Left lung (tissue), 10 donors: ENCODE results near the gene NAA35. TPM values are rescaled to one million over a fixed set of nuclear protein-coding genes. Genes with fewer than 3 reads are reported as not detected.
"Not testable (repeated sequence)": the region's sequence is repeated elsewhere in the genome, so short reads cannot be mapped to it uniquely, and the experiment has no call there.

Source experiments
- ATAC-seq: fragments of 200-7000 bp; cut with Tn5 transposase; one replicate; pipeline ENCODE4 v1.9.1; 2020; ENCODE audit warnings: moderate library complexity
- DNase-seq, 4 donors: peaks; one replicate each; pipeline ENCODE4 v3.0.0-alpha.2; 2013 to 2020
- H3K27ac ChIP-seq, 2 donors: fragments of 200-600 bp; sonication (generic) in 1 of 2; one replicate each; pipeline versions ENCODE4 v1.5.0 to v1.8.0; 2020 to 2021
- H3K27me3 ChIP-seq, 2 donors: fragments of 200-600 bp; sonication (generic) in 1 of 2; one replicate each; pipeline versions ENCODE4 v1.5.0 to v1.8.0; 2020 to 2021
- H3K36me3 ChIP-seq, 2 donors: fragments of 200-600 bp; sonication (generic) in 1 of 2; one replicate each; pipeline versions ENCODE4 v1.5.0 to v1.8.0; 2020 to 2021
- H3K4me1 ChIP-seq, 2 donors: fragments of 200-600 bp; one replicate each; pipeline ENCODE4 v1.8.0; 2021
- H3K4me3 ChIP-seq, 2 donors: fragments of 200-600 bp; sonication (generic) in 1 of 2; one replicate each; pipeline versions ENCODE4 v1.5.0 to v1.8.0; 2020 to 2021; ENCODE audit warnings: mild to moderate bottlenecking in 1 of 2
- H3K9me3 ChIP-seq, 2 donors: fragments of 200-600 bp; sonication (generic) in 1 of 2; one replicate each; pipeline versions ENCODE4 v1.5.0 to v1.8.0; 2020 to 2021
- CTCF ChIP-seq, 2 donors: fragments of 200-600 bp; sonication (generic) in 1 of 2; IDR thresholded peaks; one replicate each; pipeline versions ENCODE4 v1.5.0 to v1.8.0; 2021; ENCODE audit warnings: antibody characterized with exemption in 2 of 2
- intact Hi-C, 2 donors: fragments of 100-400 bp; cut with DNase I; formaldehyde crosslinking; loops; one replicate each; pipeline versions ENCODE4 v1.11.2 to v1.14.2; 2022
- polyA plus RNA-seq, 6 donors: library from polyadenylated mRNA; unstranded; fragments of 120-200 nt; gene quantifications; one replicate each; pipeline ENCODE4 v1.2.1, GENCODE V29; 2013; ENCODE audit not compliant: insufficient read length in 6 of 6
- total RNA-seq, 2 donors: library from RNA; stranded (reverse); fragmentation: NEBNext Ultra II Directional; extraction: Animal tissue kit (Norgen Biotek cat#: 25700); gene quantifications; one replicate each; pipeline ENCODE4 v1.2.1, GENCODE V29; 2021
- donor health status: DM: no; HTN: yes; CAD: no.
- donor health status: DM: no; HTN: no; CAD: no.

Gene NAA35
- total and polyA plus RNA-seq, 8 donors: 17.9 to 34.7 (median 29.9) TPM

- Histone ChIP-seq H3K27me3 (no peaks in the 10 kb centered on the region), H3K27ac (no peak overlapping the region), H3K4me1 (no peaks in the 10 kb centered on the region), H3K36me3 (peaks cover 0 to 67% of the 10 kb centered on the region in 2 donors), H3K4me3 (no peak overlapping the region), H3K9me3 (no peaks in the 10 kb centered on the region)
- no peak for ATAC-seq
- DNase-seq: no peak
- intact Hi-C loops: no loop called here
- TF ChIP-seq CTCF (IDR thresholded peaks at IDR 0.05): no peak
These were observed 32.3 kb downstream of the NAA35 start for GRCh38 chr9:85973238-85973637.

GRCh38 chr9:85974055-85974547 lies 33.2 kb downstream of the NAA35 start:
- H3K4me1 ChIP-seq, ATAC-seq, intact Hi-C loops, H3K4me3 ChIP-seq, H3K27me3 ChIP-seq, H3K27ac ChIP-seq, DNase-seq, H3K9me3 ChIP-seq: not testable (repeated sequence)
- H3K36me3 ChIP-seq: peaks cover 0 to 67% of the 10 kb centered on the region in 2 donors

- intact Hi-C loops: no loop called here
- no peaks in the 10 kb centered on the region for H3K9me3 ChIP-seq
- H3K4me1 ChIP-seq: no peaks in the 10 kb centered on the region
- no peak for ATAC-seq
- no peaks in the 10 kb centered on the region for H3K27me3 ChIP-seq
- peaks cover 0 to 80% of the 10 kb centered on the region in 2 donors for H3K36me3 ChIP-seq
- peak in 2 of 4 donors; percentile 28 to 68 for DNase-seq
- TF ChIP-seq CTCF (IDR thresholded peaks at IDR 0.05): no peak
- H3K27ac ChIP-seq: no peak overlapping the region
- H3K4me3 ChIP-seq: no peak overlapping the region
These were observed 37.5 kb downstream of the NAA35 start for GRCh38 chr9:85978496-85978895.

- ATAC-seq: no peak
- H3K36me3 ChIP-seq: peaks cover 0 to 77% of the 10 kb centered on the region in 2 donors
- no peak for TF ChIP-seq CTCF (IDR thresholded peaks at IDR 0.05)
- intact Hi-C loops: no loop called here
- no peak overlapping the region for H3K4me3 ChIP-seq
- H3K27me3 ChIP-seq: no peaks in the 10 kb centered on the region
- H3K27ac ChIP-seq: no peak overlapping the region
- H3K4me1 ChIP-seq: no peaks in the 10 kb centered on the region
- no peaks in the 10 kb centered on the region for H3K9me3 ChIP-seq
- peak in 1 of 4 donors; percentile 5 for DNase-seq
These were observed 40.4 kb downstream of the NAA35 start for GRCh38 chr9:85981369-85981768.

- intact Hi-C loops: no loop called here
- Histone ChIP-seq H3K9me3 (no peaks in the 10 kb centered on the region), H3K36me3 (peaks cover 0 to 63% of the 10 kb centered on the region in 2 donors), H3K4me3 (no peak overlapping the region), H3K4me1 (no peaks in the 10 kb centered on the region), H3K27ac (no peak overlapping the region), H3K27me3 (no peaks in the 10 kb centered on the region)
- no peak for TF ChIP-seq CTCF (IDR thresholded peaks at IDR 0.05)
- ATAC-seq (no peak), DNase-seq (no peak)
These were observed 43.5 kb downstream of the NAA35 start for GRCh38 chr9:85984457-85984856.

- Histone ChIP-seq H3K27ac (no peak overlapping the region), H3K4me1 (no peaks in the 10 kb centered on the region), H3K9me3 (no peaks in the 10 kb centered on the region), H3K27me3 (no peaks in the 10 kb centered on the region), H3K4me3 (no peak overlapping the region), H3K36me3 (peaks cover 0 to 42% of the 10 kb centered on the region in 2 donors)
- TF ChIP-seq CTCF (IDR thresholded peaks at IDR 0.05): no peak
- intact Hi-C loops: no loop called here
- DNase-seq (no peak), ATAC-seq (no peak)
These were observed 46.3 kb downstream of the NAA35 start for GRCh38 chr9:85987236-85987635.
